Dendritic cell treated with granulocyte-macrophage colony-stimulating factor and Interleukin-4, amounts not matched to agents 40 ng/mL and 50 ng/mL, for 4 days (primary cell): ENCODE measurements around the gene TTC3.
"Not testable (repeated sequence)": the region's sequence is repeated elsewhere in the genome, so short reads cannot be mapped to it uniquely, and the experiment has no call there.

Source experiments
- H3K27ac Mint-ChIP-seq: one replicate; pipeline ENCODE4 v1.8.0; 2022; ENCODE audit warnings: mild to moderate bottlenecking, mixed read lengths
- H3K27me3 Mint-ChIP-seq: one replicate; pipeline ENCODE4 v1.8.0; 2022; ENCODE audit warnings: mild to moderate bottlenecking, mixed read lengths
- H3K36me3 Mint-ChIP-seq: one replicate; pipeline ENCODE4 v1.8.0; 2022; ENCODE audit warnings: low read depth, mixed read lengths
- H3K4me1 Mint-ChIP-seq: one replicate; pipeline ENCODE4 v1.8.0; 2022; ENCODE audit warnings: low read depth, mixed read lengths
- H3K4me3 Mint-ChIP-seq: one replicate; pipeline ENCODE4 v1.8.0; 2022; ENCODE audit warnings: mild to moderate bottlenecking, moderate library complexity, mixed read lengths
- H3K9me3 Mint-ChIP-seq: one replicate; pipeline ENCODE4 v1.8.0; 2022; ENCODE audit warnings: mixed read lengths
- intact Hi-C: fragments of 100-400 bp; cut with micrococcal nuclease; formaldehyde crosslinking; loops from one replicate; pipeline ENCODE4 v1.15.0; 2022

TTC3 gene

GRCh38 chr21:37072988-37073416 is at the start of gene TTC3, which contains the start of gene PIGP:
TSS of gene TTC3 (plus strand) at chr21:37073254. CDS start at chr21:37087258, 14,004 bp downstream.
TSS of gene PIGP (minus strand) at chr21:37073071. CDS start at chr21:37072515, 556 bp downstream.
- Mint-ChIP-seq H3K4me3 (peak within 1 kb of the TSS; percentile 96), H3K9me3 (no peaks in the 10 kb centered on the region), H3K27me3 (no peaks in the 10 kb centered on the region), H3K4me1 (peaks cover 41% of the 10 kb centered on the region), H3K27ac (peak within 1 kb of the TSS; percentile 92), H3K36me3 (peaks cover 20% of the 10 kb centered on the region)
- intact Hi-C loops, result loop anchor here (5.0 to 10.0 kb wide), 4 partner anchors 81 to 918 kb away; partner anchors contain the start of genes DOP1B and DYRK1A

GRCh38 chr21:37026499-37026898 is 46.6 kb upstream of the TTC3 start:
- intact Hi-C loops, result no loop called here
- H3K27ac Mint-ChIP-seq, result no peak overlapping the region

GRCh38 chr21:37028570-37028969 is 44.5 kb upstream of the TTC3 start:
- Mint-ChIP-seq H3K4me3 (no peak overlapping the region), H3K9me3 (no peaks in the 10 kb centered on the region), H3K4me1 (no peaks in the 10 kb centered on the region), H3K36me3 (no peaks in the 10 kb centered on the region), H3K27ac (no peak overlapping the region), H3K27me3 (no peaks in the 10 kb centered on the region)
- intact Hi-C loops, result no loop called here

More at GRCh38 chr21:37026499-37026898, 46.6 kb upstream of the TTC3 start:
- no peaks in the 10 kb centered on the region for H3K27me3 Mint-ChIP-seq
- no peaks in the 10 kb centered on the region for H3K9me3 Mint-ChIP-seq
- no peak overlapping the region for H3K4me3 Mint-ChIP-seq
- no peaks in the 10 kb centered on the region for H3K36me3 Mint-ChIP-seq
- no peaks in the 10 kb centered on the region for H3K4me1 Mint-ChIP-seq

- Mint-ChIP-seq H3K4me1 (no peaks in the 10 kb centered on the region), H3K27me3 (no peaks in the 10 kb centered on the region), H3K9me3 (no peaks in the 10 kb centered on the region), H3K27ac (no peak overlapping the region), H3K36me3 (no peaks in the 10 kb centered on the region), H3K4me3 (no peak overlapping the region)
- intact Hi-C loops, result no loop called here
Observed at GRCh38 chr21:37030864-37031263, 42.2 kb upstream of the TTC3 start.

GRCh38 chr21:37032293-37032692 is 40.8 kb upstream of the TTC3 start:
- H3K27me3 Mint-ChIP-seq, result no peaks in the 10 kb centered on the region
- no peak overlapping the region for H3K4me3 Mint-ChIP-seq
- no peaks in the 10 kb centered on the region for H3K9me3 Mint-ChIP-seq
- no peak overlapping the region for H3K27ac Mint-ChIP-seq
- intact Hi-C loops, result no loop called here
- no peaks in the 10 kb centered on the region for H3K4me1 Mint-ChIP-seq
- no peaks in the 10 kb centered on the region for H3K36me3 Mint-ChIP-seq

- H3K4me1 Mint-ChIP-seq, result no peaks in the 10 kb centered on the region
- intact Hi-C loops, result no loop called here
- no peaks in the 10 kb centered on the region for H3K27me3 Mint-ChIP-seq
- H3K9me3 Mint-ChIP-seq, result no peaks in the 10 kb centered on the region
- no peak overlapping the region for H3K4me3 Mint-ChIP-seq
- H3K36me3 Mint-ChIP-seq, result no peaks in the 10 kb centered on the region
- H3K27ac Mint-ChIP-seq, result no peak overlapping the region
Observed at GRCh38 chr21:37032877-37033471, 40.1 kb upstream of the TTC3 start.

GRCh38 chr21:37034394-37034793 is 38.7 kb upstream of the TTC3 start:
- H3K4me1 Mint-ChIP-seq, intact Hi-C loops, H3K36me3 Mint-ChIP-seq, H3K27ac Mint-ChIP-seq, H3K4me3 Mint-ChIP-seq, H3K27me3 Mint-ChIP-seq, H3K9me3 Mint-ChIP-seq: not testable (repeated sequence)

GRCh38 chr21:37036177-37036576 is 36.9 kb upstream of the TTC3 start:
- H3K36me3 Mint-ChIP-seq, result no peaks in the 10 kb centered on the region
- intact Hi-C loops, result no loop called here
- no peak overlapping the region for H3K27ac Mint-ChIP-seq
- no peaks in the 10 kb centered on the region for H3K4me1 Mint-ChIP-seq
- H3K27me3 Mint-ChIP-seq, result peaks cover 1% of the 10 kb centered on the region
- no peaks in the 10 kb centered on the region for H3K9me3 Mint-ChIP-seq
- H3K4me3 Mint-ChIP-seq, result no peak overlapping the region

- Mint-ChIP-seq H3K4me3 (no peak overlapping the region), H3K4me1 (no peaks in the 10 kb centered on the region), H3K36me3 (no peaks in the 10 kb centered on the region), H3K27ac (no peak overlapping the region), H3K27me3 (peaks cover 1% of the 10 kb centered on the region), H3K9me3 (no peaks in the 10 kb centered on the region)
- intact Hi-C loops, result no loop called here
Observed at GRCh38 chr21:37039411-37040075, 33.5 kb upstream of the TTC3 start.

GRCh38 chr21:37040212-37040611 is 32.8 kb upstream of the TTC3 start:
- no peak overlapping the region for H3K4me3 Mint-ChIP-seq

GRCh38 chr21:37041706-37042271 is 31.3 kb upstream of the TTC3 start:
- intact Hi-C loops, result no loop called here
- H3K4me3 Mint-ChIP-seq, result no peak overlapping the region
- H3K36me3 Mint-ChIP-seq, result no peaks in the 10 kb centered on the region
- no peak overlapping the region for H3K27ac Mint-ChIP-seq
- H3K4me1 Mint-ChIP-seq, result peaks cover 8% of the 10 kb centered on the region
- peaks cover 1% of the 10 kb centered on the region for H3K27me3 Mint-ChIP-seq
- H3K9me3 Mint-ChIP-seq, result no peaks in the 10 kb centered on the region

More at GRCh38 chr21:37040212-37040611, 32.8 kb upstream of the TTC3 start:
- intact Hi-C loops, result no loop called here
- Mint-ChIP-seq H3K27ac (no peak overlapping the region), H3K4me1 (peaks cover 4% of the 10 kb centered on the region), H3K27me3 (peaks cover 1% of the 10 kb centered on the region), H3K9me3 (no peaks in the 10 kb centered on the region), H3K36me3 (no peaks in the 10 kb centered on the region)

- H3K27ac Mint-ChIP-seq, result no peak overlapping the region
- peaks cover 1% of the 10 kb centered on the region for H3K27me3 Mint-ChIP-seq
- no peaks in the 10 kb centered on the region for H3K9me3 Mint-ChIP-seq
- H3K4me1 Mint-ChIP-seq, result peaks cover 8% of the 10 kb centered on the region
- intact Hi-C loops, result no loop called here
- H3K4me3 Mint-ChIP-seq, result no peak overlapping the region
- H3K36me3 Mint-ChIP-seq, result no peaks in the 10 kb centered on the region
Observed at GRCh38 chr21:37043818-37044217, 29.2 kb upstream of the TTC3 start.

- Mint-ChIP-seq H3K27ac (no peak overlapping the region), H3K4me3 (no peak overlapping the region)
Observed at GRCh38 chr21:37044643-37045042, 28.4 kb upstream of the TTC3 start.

GRCh38 chr21:37045149-37045548 is 27.9 kb upstream of the TTC3 start:
- Mint-ChIP-seq H3K4me3 (no peak overlapping the region), H3K36me3 (no peaks in the 10 kb centered on the region), H3K4me1 (peaks cover 8% of the 10 kb centered on the region), H3K9me3 (no peaks in the 10 kb centered on the region), H3K27ac (no peak overlapping the region), H3K27me3 (no peaks in the 10 kb centered on the region)
- intact Hi-C loops, result no loop called here

More at GRCh38 chr21:37044643-37045042, 28.4 kb upstream of the TTC3 start:
- Mint-ChIP-seq H3K36me3 (no peaks in the 10 kb centered on the region), H3K27me3 (peaks cover under 1% of the 10 kb centered on the region), H3K4me1 (peaks cover 8% of the 10 kb centered on the region), H3K9me3 (no peaks in the 10 kb centered on the region)
- intact Hi-C loops, result no loop called here
